ENCODE results near the gene CBLB.

The CBLB gene

DNA sequence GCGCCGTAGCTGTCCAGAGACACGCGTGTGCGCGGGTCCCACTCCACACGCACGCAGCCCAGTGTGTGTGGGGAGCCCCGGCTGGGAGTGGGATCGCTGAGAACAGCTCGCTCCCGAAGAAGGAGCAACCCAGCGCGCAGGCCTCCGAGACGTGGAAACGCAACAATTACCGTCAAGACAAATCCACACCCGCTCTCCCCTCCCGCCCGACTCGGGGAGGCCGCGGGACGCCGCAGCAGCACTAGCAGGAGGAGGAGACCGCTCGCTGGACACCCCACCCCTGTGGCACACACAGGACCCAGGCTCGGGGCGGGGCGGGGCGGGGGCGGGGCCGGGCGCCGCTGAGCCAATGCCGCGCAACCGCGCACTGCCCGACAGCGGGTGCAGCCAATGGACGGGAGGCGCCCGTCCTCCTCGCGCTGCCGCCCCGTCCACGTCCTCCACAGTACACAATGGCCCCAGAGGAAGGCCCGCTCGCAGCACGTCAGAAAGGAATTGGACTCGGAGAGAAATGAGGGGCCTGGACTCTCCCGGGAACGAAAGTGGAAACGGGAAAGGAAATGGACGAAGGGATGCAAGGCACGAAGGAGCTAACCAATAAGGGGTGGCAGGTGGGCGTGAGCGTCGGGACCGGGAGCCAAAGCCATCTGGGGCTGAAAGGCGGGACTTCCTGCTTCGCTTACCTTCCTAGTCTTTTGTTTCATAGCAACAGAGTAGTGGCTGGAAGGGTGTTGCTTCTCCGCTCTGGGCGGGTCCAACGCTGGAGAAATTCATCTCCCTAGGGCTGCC lies at the start of gene CBLB:
Gene CBLB (minus strand): TSS at position 271 of the 789 bp plus-strand sequence. CDS start 1,435 bp downstream, outside the sequence.
- peak; percentile 73 to 97 (median 93) for DNase-seq

GRCh38 chr3:105916767-105917166 lies 48.0 kb upstream of the CBLB start:
- no peak for DNase-seq

DNA sequence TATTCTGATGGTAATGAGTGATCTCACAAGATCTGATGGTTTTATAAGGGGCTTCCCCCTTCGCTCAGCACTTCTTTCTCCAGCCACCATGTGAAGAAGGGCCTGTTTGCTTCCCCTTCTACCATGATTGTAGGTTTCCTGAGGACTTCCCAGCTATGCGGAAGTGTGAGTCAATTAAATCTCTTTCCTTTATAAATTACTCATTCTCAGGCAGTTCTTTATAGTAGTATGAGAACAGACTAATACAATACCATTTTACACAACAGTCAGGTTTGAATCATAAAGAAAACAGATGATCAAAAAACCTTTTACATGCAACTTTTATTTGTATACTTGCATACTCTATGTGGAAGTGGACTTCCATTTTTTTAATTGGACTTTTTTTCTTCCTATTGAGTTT lies 46.7 kb upstream of the CBLB start:
- DNase-seq: no peak

- DNase-seq: no peak
Observed at GRCh38 chr3:105913616-105914015, 44.8 kb upstream of the CBLB start.

- DNase-seq: no peak
Observed at GRCh38 chr3:105912891-105913290, 44.1 kb upstream of the CBLB start.

- no peak for DNase-seq
Observed at GRCh38 chr3:105911496-105911895, 42.7 kb upstream of the CBLB start.

GRCh38 chr3:105907777-105908176 lies 39.0 kb upstream of the CBLB start:
- DNase-seq: no peak

DNA sequence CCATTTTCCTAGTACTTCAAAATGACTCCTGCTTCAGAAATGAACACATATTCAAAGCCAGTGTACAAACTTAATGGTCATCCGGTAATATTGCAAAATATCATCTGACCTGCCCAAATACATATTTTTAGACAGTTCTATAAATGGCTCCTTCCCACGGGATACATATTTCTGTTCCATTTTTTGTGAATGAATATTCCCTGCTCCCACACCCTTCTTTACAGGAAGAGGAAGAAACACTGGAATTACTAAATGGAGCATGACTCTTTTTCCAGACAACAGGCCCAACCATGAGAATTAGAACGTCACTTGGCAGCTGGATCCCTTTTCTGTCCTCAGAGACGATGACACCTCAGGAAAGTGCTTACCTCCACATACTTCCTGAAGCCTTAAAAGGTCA lies 38.0 kb upstream of the CBLB start:
- no peak for DNase-seq

GRCh38 chr3:105906345-105906744 lies 37.5 kb upstream of the CBLB start:
- no peak for DNase-seq

DNA sequence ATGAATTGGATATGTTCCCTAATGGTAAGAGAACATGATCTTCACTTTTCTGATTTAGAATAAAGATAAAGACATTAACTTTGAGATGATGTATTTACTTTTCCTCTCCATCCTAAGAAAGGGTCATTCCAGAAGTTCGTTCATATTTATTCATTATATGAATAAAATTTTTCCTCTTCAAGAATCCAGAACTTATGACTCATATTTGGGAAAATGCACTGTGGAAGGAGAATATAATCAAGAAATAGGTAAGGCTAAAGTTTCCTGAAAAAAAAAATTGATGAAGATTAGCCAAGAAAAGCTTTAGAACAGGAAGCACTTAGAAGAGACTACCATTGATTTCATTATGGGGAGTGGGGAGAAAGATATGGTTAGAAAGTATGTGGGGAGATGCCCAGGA lies 36.5 kb upstream of the CBLB start:
- no peak for DNase-seq

- DNase-seq: no peak
Observed at GRCh38 chr3:105904678-105905284, 36.0 kb upstream of the CBLB start.

DNA sequence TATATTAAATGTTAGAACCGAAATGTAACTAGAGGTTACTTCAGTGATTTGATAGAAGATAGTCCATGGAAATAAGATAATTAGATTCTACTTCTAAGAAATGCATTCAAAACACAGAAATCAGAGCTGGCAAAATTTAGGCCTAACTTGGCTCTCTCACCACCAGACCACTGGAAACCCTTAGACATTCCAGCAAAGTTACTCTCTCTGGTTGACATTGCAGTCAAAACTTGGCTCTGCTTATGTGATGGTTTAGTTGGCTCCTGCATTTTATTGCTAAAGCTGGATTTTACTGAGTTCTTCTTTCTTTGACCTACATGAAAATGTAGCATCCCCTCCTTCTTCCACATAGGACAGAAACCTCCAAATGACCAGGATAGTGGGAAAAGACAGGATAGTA lies 35.4 kb upstream of the CBLB start:
- DNase-seq: no peak

DNA sequence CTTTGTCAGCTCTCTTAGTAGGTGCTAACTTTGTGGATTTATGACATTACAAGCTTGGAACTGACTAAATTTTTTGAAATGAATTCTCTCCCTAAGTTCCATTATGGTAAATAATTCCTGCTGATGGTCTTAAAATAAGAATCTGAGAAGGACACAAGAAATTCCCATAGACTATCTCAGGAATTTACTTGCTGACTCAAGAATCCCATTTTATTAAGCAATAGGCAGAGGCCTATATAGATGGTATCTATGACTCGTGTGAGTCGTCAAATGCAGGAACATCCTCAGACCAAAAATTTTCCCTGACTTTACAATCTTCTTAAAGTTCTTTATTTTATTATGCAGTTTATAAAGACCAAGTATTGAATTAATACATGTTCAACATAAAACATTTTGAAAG lies 30.7 kb upstream of the CBLB start:
- DNase-seq: no peak

- DNase-seq: no peak
Observed at GRCh38 chr3:105891101-105891500, 22.3 kb upstream of the CBLB start.

GRCh38 chr3:105888621-105889579 lies 20.1 kb upstream of the CBLB start:
- DNase-seq: no peak

DNA sequence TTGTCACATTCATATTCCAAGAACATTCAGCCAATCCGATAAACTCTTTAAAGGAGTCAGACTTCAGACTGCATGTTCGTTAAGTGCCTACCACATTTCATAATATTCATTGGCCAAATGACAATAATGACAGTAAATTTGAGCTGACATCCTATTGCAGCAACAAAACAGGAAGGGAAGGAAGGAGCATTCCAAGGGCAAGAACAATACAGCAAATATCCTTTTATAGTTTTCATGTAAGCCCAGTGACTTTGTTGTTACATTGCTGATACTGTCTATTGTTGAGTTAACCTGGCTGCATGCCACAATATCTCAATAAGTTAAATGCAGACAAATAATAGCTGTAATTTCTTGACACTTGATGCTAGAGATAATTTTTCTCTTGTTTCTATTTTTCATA lies 16.4 kb upstream of the CBLB start:
- no peak for DNase-seq

DNA sequence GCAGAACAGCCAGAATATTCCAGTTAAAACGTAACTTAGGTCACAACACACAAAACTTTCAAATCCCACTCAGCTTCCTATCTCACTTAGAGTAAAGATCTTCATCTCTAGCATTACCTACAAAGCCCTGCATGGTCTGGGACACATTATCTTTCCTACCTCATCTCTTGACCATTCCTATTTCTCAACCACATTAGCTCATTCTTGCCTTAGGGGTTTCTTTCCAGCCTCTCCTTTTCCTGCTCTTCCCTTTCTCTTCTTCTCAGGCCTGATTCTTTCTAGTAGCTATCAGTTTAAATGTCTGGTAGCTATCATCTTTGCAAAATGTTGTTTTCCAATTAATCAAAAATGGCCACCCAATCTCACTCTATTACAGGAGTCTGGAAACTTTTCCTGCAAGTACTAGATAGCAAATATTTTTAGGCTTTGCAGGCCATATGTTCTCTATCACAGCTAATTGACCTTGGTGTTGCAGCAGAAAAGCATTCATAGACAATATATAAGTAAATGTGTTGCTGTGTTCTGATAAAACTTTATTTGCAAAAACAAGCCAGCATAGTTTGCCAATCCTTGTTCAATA lies 15.1 kb upstream of the CBLB start:
- DNase-seq: no peak

GRCh38 chr3:105880681-105881290 lies 12.0 kb upstream of the CBLB start:
- DNase-seq: peak in 1 of 56 donors; percentile 4

DNA sequence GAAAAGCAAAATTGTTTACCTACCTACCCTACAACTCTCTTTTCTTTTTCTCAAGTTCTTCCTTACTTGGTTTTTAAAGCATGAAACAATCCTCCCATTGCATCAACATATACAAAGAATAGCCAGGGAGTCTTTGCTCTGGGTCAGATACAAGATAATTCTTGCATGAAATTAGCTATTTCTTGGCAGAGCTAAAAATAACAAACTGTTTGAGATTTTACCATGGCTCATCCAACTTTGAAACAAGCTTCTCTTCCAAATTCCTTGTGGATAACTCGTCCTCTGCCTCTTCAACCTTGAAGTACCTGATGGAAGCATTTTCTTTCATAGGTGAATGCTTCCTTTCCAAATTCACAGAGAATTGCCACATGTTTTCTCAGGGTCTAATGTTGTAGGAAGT lies 9.2 kb upstream of the CBLB start:
- no peak for DNase-seq

GRCh38 chr3:105877336-105877910 lies 8.6 kb upstream of the CBLB start:
- no peak for DNase-seq
